Stimulated activated CD4-positive, alpha-beta T cell treated with anti-CD3 and anti-CD28 coated beads, Interleukin-12 subunit alpha, Interleukin-12 subunit beta, amount 100 ng/mL, for 48 hours (primary cell): Measurements from ENCODE around the gene BAZ1B.
"Not testable (repeated sequence)": the region's sequence is repeated elsewhere in the genome, so short reads cannot be mapped to it uniquely, and the experiment has no call there.

Source experiments
- DNase-seq, 3 donors: peaks; one replicate each; pipeline ENCODE4 v3.0.0-alpha.2; 2020; ENCODE audit warnings: low read depth in 2 of 3, low spot score in 1 of 3

BAZ1B gene

GRCh38 chr7:73429215-73429614 lies 92.9 kb downstream of the BAZ1B start:
- no peak for DNase-seq

- no peak for DNase-seq
Observed at GRCh38 chr7:73427902-73428787, 93.9 kb downstream of the BAZ1B start.

- no peak for DNase-seq
Observed at GRCh38 chr7:73426016-73426415, 96.1 kb downstream of the BAZ1B start.

GRCh38 chr7:73425356-73425983 lies 96.6 kb downstream of the BAZ1B start:
- no peak for DNase-seq

- no peak for DNase-seq
Observed at GRCh38 chr7:73424489-73424885, 97.6 kb downstream of the BAZ1B start.

- DNase-seq, result no peak
Observed at GRCh38 chr7:73423519-73424488, 98.3 kb downstream of the BAZ1B start.

GRCh38 chr7:73420610-73421009 lies 101.5 kb downstream of the BAZ1B start:
- not testable (repeated sequence) for DNase-seq

- not testable (repeated sequence) for DNase-seq
Observed at GRCh38 chr7:73420016-73420415, 102.1 kb downstream of the BAZ1B start.

GRCh38 chr7:73418113-73418703 lies 103.9 kb downstream of the BAZ1B start:
- DNase-seq, result no peak

- not testable (repeated sequence) for DNase-seq
Observed at GRCh38 chr7:73410541-73411131, 111.5 kb downstream of the BAZ1B start.

- DNase-seq, result not testable (repeated sequence)
Observed at GRCh38 chr7:73404860-73405259, 117.2 kb downstream of the BAZ1B start.

GRCh38 chr7:73399185-73400050 lies 122.7 kb downstream of the BAZ1B start:
- peak; percentile 18 to 53 (median 31) for DNase-seq

GRCh38 chr7:73397521-73398281 lies 124.4 kb downstream of the BAZ1B start:
- no peak for DNase-seq

GRCh38 chr7:73395538-73396503 lies 126.3 kb downstream of the BAZ1B start:
- no peak for DNase-seq

- DNase-seq, result no peak
Observed at GRCh38 chr7:73394422-73394821, 127.7 kb downstream of the BAZ1B start.

GRCh38 chr7:73391396-73391795 lies 130.7 kb downstream of the BAZ1B start:
- no peak for DNase-seq
